Measurements from ENCODE around the gene ARL6IP6. TPM values are rescaled to one million over a fixed set of nuclear protein-coding genes. Genes with fewer than 3 reads are reported as not detected.
A peak's percentile ranks its signal among the peaks of the same experiment; 100 is the strongest.
"Not testable (repeated sequence)": the region's sequence is repeated elsewhere in the genome, so short reads cannot be mapped to it uniquely, and the experiment has no call there.

Gene ARL6IP6
- total and polyA plus RNA-seq, 2 experiments from 2014 or later: 30.9 to 33.6 TPM

DNA sequence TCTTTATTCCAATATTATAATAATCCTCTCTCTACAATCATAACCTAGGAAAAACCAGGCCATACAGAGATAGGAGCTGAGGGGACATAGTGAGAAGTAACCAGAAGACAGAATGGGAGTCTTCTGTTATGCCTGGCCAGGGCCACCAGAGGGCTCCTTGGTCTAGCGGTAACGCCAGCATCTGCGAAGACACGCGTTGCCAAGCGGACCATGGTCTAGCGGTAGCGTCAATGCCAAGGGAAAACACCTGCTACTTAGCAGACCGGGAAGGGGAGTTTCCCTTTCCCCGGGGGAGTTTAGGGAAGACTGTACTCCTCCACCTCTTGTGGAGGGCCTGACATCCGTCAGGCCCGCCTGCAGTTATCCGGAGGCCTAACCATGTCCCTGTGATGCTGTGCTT is 36.6 kb downstream of the ARL6IP6 start:
- WGBS, 2 experiments (ENCODE audit: low coverage in 1 of 2, low lambda C conversion rate in 2 of 2, missing lambda C conversion rate in 2 of 2): 90 to 91% methylated on average over 13 of the region's 13 CpGs
- Histone ChIP-seq H3K27me3 (replicated peaks; ENCODE audit: insufficient read depth) (no peaks in the 10 kb centered on the region), H3K79me2 (ENCODE audit: insufficient read depth) (no peaks in the 10 kb centered on the region; the same call in 1 of the 2 replicates), H3K36me3 (ENCODE audit: low read depth) (peaks cover 19% of the 10 kb centered on the region), H2AFZ (no peak overlapping the region), H3F3A (ENCODE audit: insufficient read depth) (no peaks in the 10 kb centered on the region), H3K9me3 (ENCODE audit: low read depth) (no peaks in the 10 kb centered on the region), H3K9ac (no peak overlapping the region), H3K9me2 (ENCODE audit: insufficient read depth) (no peaks in the 10 kb centered on the region), H4K20me1 (ENCODE audit: insufficient read depth) (no peaks in the 10 kb centered on the region), H3K4me3 (no peak overlapping the region), H3K4me1 (ENCODE audit: insufficient read depth) (no peaks in the 10 kb centered on the region; the same call in 1 of the 2 replicates), H3K4me2 (ENCODE audit: unreplicated experiment) (no peak overlapping the region), H3K27ac (no peak overlapping the region)
- DNase-seq: peak; percentile 8
- in situ Hi-C loops (cut with MboI): loop anchor here (25.0 kb wide), 1 partner anchor 1632 kb away; no protein-coding TSS in a partner anchor
- TF ChIP-seq EZH2 (IDR thresholded peaks at IDR 0.05; ENCODE audit: insufficient read depth, poor library complexity, severe bottlenecking) (no peak), EZH2phosphoT487 (IDR thresholded peaks at IDR 0.05; ENCODE audit: insufficient read depth, low read depth) (no peak)

DNA sequence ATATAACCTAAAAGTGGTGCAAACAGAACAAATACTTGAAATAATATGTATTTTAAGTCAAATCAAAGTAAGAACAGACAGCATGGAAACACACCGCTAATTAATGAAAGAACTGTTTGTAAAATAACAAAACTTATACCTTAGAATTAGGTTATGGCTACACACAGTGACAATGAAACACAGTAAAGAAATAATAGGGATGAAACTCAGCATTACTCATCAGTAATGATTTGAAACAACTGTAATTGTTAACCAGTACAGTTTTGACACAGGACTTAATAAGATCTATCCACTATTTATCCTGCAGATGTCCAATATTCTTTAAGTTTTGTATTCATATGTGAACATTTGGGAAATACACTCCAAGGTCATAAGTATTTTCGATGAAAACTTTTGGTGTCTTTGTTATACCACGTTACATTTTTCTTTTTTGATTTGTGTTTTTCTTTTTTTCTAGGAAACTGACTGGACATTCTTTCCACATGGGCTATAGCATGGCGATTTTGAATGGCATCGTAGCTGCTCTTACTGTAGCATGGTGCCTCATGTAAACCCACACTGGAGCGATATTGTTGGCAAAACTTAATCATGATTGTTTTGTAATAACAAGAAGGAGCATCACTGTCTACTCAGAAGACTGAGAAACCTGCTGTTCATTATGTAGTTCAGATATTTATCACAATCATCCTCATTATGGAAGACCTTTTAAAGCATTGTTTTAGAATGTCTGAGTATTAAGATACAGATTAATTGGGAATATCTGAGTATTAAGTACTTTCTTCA is 41.1 kb downstream of the ARL6IP6 start:
- Histone ChIP-seq H3K4me3 (no peak overlapping the region), H3K9ac (no peak overlapping the region), H3K4me2 (ENCODE audit: unreplicated experiment) (no peak overlapping the region), H3K79me2 (ENCODE audit: insufficient read depth) (no peaks in the 10 kb centered on the region), H3K9me3 (ENCODE audit: low read depth) (no peaks in the 10 kb centered on the region), H3K27ac (no peak overlapping the region), H2AFZ (no peak overlapping the region), H3K9me2 (ENCODE audit: insufficient read depth) (no peaks in the 10 kb centered on the region), H3K36me3 (ENCODE audit: low read depth) (peaks cover 20% of the 10 kb centered on the region; the same call in 1 of the 2 replicates), H3K4me1 (ENCODE audit: insufficient read depth) (peaks cover 15% of the 10 kb centered on the region), H3K27me3 (replicated peaks; ENCODE audit: insufficient read depth) (no peaks in the 10 kb centered on the region), H3F3A (ENCODE audit: insufficient read depth) (0 out of 2 replicates have a peak, but pooled peaks cover 13% of the 10 kb centered on the region), H4K20me1 (ENCODE audit: insufficient read depth) (no peaks in the 10 kb centered on the region)
- in situ Hi-C loops (cut with MboI): loop anchor here (25.0 kb wide), 1 partner anchor 1628 kb away; no protein-coding TSS in a partner anchor
- WGBS, 2 experiments (ENCODE audit: low coverage in 1 of 2, low lambda C conversion rate in 2 of 2, missing lambda C conversion rate in 2 of 2): 85 to 90% methylated on average over 6 of the region's 6 CpGs
- DNase-seq: peak; percentile 12
- TF ChIP-seq EZH2 (IDR thresholded peaks at IDR 0.05; ENCODE audit: insufficient read depth, poor library complexity, severe bottlenecking) (no peak), EZH2phosphoT487 (IDR thresholded peaks at IDR 0.05; ENCODE audit: insufficient read depth, low read depth) (no peak)

DNA sequence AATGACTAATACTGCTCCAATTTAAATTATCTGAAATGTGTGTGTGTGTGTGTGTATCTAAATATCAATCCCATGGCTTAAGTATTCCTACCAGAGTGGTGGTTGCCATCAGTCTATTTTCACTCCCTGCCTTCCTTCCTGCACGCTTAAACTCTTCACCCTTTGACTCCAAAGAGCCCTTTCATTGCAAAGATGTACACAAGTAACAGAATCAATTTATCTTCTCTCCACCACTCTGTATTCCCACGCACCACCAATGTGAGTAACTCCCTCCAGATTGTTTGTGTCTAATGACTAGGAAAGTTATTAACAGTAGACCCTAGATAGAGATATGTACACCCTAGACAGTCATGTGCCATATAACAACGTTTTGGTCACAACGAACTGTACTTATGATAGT is 42.8 kb downstream of the ARL6IP6 start:
- H3K4me3 ChIP-seq: no peak overlapping the region
- peaks cover 15% of the 10 kb centered on the region for H3K4me1 ChIP-seq (ENCODE audit: insufficient read depth)
- no peaks in the 10 kb centered on the region for H3K79me2 ChIP-seq (ENCODE audit: insufficient read depth)
- H3K4me2 ChIP-seq (ENCODE audit: unreplicated experiment): no peak overlapping the region
- 91% methylated on average over 4 of the region's 4 CpGs for WGBS, 2 experiments (ENCODE audit: low coverage in 1 of 2, low lambda C conversion rate in 2 of 2, missing lambda C conversion rate in 2 of 2)
- no peaks in the 10 kb centered on the region for H3K9me3 ChIP-seq (ENCODE audit: low read depth)
- 0 out of 2 replicates have a peak, but pooled peaks cover 13% of the 10 kb centered on the region for H3F3A ChIP-seq (ENCODE audit: insufficient read depth)
- H2AFZ ChIP-seq: no peak overlapping the region
- DNase-seq: no peak
- no peak overlapping the region for H3K27ac ChIP-seq
- H3K27me3 ChIP-seq (replicated peaks; ENCODE audit: insufficient read depth): no peaks in the 10 kb centered on the region
- H3K9ac ChIP-seq: no peak overlapping the region
- in situ Hi-C loops (cut with MboI): loop anchor here (25.0 kb wide), 1 partner anchor 1626 kb away; no protein-coding TSS in a partner anchor
- H3K36me3 ChIP-seq (ENCODE audit: low read depth): peaks cover 20% of the 10 kb centered on the region; the same call in 1 of the 2 replicates
- no peaks in the 10 kb centered on the region for H4K20me1 ChIP-seq (ENCODE audit: insufficient read depth)
- H3K9me2 ChIP-seq (ENCODE audit: insufficient read depth): no peaks in the 10 kb centered on the region
- TF ChIP-seq EZH2 (IDR thresholded peaks at IDR 0.05; ENCODE audit: insufficient read depth, poor library complexity, severe bottlenecking) (no peak), EZH2phosphoT487 (IDR thresholded peaks at IDR 0.05; ENCODE audit: insufficient read depth, low read depth) (no peak)

DNA sequence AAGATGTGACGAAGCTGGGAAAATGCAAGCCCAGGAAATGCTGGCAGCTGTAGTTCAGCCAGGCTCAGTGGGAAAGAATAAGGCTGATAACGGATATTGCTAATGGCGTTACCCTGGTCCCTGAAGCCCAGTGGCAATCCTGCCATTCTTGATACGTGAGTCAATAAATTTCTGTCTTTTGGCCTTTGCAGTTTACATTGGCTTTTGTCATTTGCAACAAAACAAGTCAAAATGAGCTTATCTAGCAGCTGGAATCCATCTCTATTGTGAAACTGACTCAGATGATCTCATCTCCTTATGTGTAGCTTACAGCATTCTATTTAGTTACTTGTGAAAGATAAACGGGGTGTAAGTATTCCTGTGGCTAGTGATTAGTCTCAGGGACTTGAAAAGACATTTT is 43.8 kb downstream of the ARL6IP6 start:
- Histone ChIP-seq H3K9me3 (ENCODE audit: low read depth) (no peaks in the 10 kb centered on the region), H4K20me1 (ENCODE audit: insufficient read depth) (no peaks in the 10 kb centered on the region), H3K27me3 (replicated peaks; ENCODE audit: insufficient read depth) (no peaks in the 10 kb centered on the region), H3K4me2 (ENCODE audit: unreplicated experiment) (peak overlapping the region; percentile 15), H3K27ac (peak overlapping the region; percentile 53), H3F3A (ENCODE audit: insufficient read depth) (0 out of 2 replicates have a peak, but pooled peaks cover 14% of the 10 kb centered on the region), H3K9me2 (ENCODE audit: insufficient read depth) (no peaks in the 10 kb centered on the region), H3K36me3 (ENCODE audit: low read depth) (peaks cover 11% of the 10 kb centered on the region; the same call in 1 of the 2 replicates), H3K4me1 (ENCODE audit: insufficient read depth) (peaks cover 17% of the 10 kb centered on the region), H3K79me2 (ENCODE audit: insufficient read depth) (no peaks in the 10 kb centered on the region), H3K4me3 (no peak overlapping the region), H2AFZ (peak overlapping the region; percentile 28; the same call in 1 of the 2 replicates), H3K9ac (no peak overlapping the region)
- 38 to 42% methylated on average over 5 of the region's 5 CpGs for WGBS, 2 experiments (ENCODE audit: low coverage in 1 of 2, low lambda C conversion rate in 2 of 2, missing lambda C conversion rate in 2 of 2)
- TF ChIP-seq EZH2 (IDR thresholded peaks at IDR 0.05; ENCODE audit: insufficient read depth, poor library complexity, severe bottlenecking) (no peak), EZH2phosphoT487 (IDR thresholded peaks at IDR 0.05; ENCODE audit: insufficient read depth, low read depth) (no peak)
- in situ Hi-C loops (cut with MboI): loop anchor here (25.0 kb wide), 1 partner anchor 1625 kb away; no protein-coding TSS in a partner anchor
- DNase-seq: peak; percentile 77

DNA sequence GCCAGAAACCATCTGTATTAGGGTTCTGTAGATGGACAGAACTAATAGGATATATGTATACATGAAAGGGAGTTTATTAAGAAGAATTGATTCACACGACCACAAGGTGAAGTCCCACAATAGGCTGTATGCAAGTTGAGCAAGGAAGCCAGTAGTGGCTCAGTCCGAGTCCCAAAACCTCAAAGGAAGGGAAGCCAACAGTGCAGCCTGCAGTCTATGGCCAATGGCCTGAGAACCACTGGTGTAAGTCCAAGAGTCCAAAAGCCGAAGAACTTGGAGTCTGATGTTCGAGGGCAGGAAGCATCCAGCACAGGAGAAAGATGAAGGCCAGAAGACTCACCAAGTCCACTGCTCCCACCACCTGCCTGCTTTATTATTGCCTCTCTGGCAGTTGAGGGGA is 44.8 kb downstream of the ARL6IP6 start:
- H3K4me3 ChIP-seq; H3K9me3 ChIP-seq (ENCODE audit: low read depth); H3K27ac ChIP-seq; H3K27me3 ChIP-seq (replicated peaks; ENCODE audit: insufficient read depth); H3K36me3 ChIP-seq (ENCODE audit: low read depth); H3K4me2 ChIP-seq (ENCODE audit: unreplicated experiment); H3K79me2 ChIP-seq (ENCODE audit: insufficient read depth); H3K9me2 ChIP-seq (ENCODE audit: insufficient read depth); DNase-seq; H3K9ac ChIP-seq; H2AFZ ChIP-seq; H4K20me1 ChIP-seq (ENCODE audit: insufficient read depth): not testable (repeated sequence)
- H3F3A ChIP-seq (ENCODE audit: insufficient read depth): 0 out of 2 replicates have a peak, but pooled peaks cover 16% of the 10 kb centered on the region
- WGBS, 2 experiments (ENCODE audit: low coverage in 1 of 2, low lambda C conversion rate in 2 of 2, missing lambda C conversion rate in 2 of 2): 99% methylated on average over 4 of the region's 4 CpGs
- peaks cover 19% of the 10 kb centered on the region for H3K4me1 ChIP-seq (ENCODE audit: insufficient read depth)
- in situ Hi-C loops (cut with MboI): loop anchor here (25.0 kb wide), 1 partner anchor 1624 kb away; no protein-coding TSS in a partner anchor
